GM12878 (cell line): ENCODE measurements around the gene KLF6. TPM values are rescaled to one million over a fixed set of nuclear protein-coding genes. Genes with fewer than 3 reads are reported as not detected.

Experiments used
- ATAC-seq: fragments of 200-7000 bp; cut with Tn5 transposase; 3 replicates; pipeline ENCODE4 v1.9.1; 2020; ENCODE audit warnings: mild to moderate bottlenecking, moderate library complexity
- BruUV-seq: library from RNA; stranded (reverse); fragments of 400-500 nt; replicated peaks from 2 replicates; lab custom pipeline; 2021; lab: Mats Ljungman, UMichigan
- CTCF ChIA-PET: fragments of 300-600 bp; sonication (Branson Sonifier 250); formaldehyde crosslinking; extraction: SDS; loops from one replicate; lab custom pipeline; 2021; ENCODE audit warnings: inconsistent platforms; lab: Yijun Ruan, JAX
- POLR2A ChIA-PET: fragments of 350-600 bp; formaldehyde crosslinking; extraction: SDS; loops from one replicate; lab custom pipeline; 2021; ENCODE audit warnings: inconsistent platforms; lab: Charles Lee
- RAD21 ChIA-PET: fragments of 300-600 bp; sonication (Branson Sonifier 250); formaldehyde crosslinking; loops from one replicate; lab custom pipeline; 2023; ENCODE audit warnings: antibody characterized with exemption; ENCODE audit not compliant: unreplicated experiment; lab: Charles Lee
- SMC1A ChIA-PET: fragments of 300-600 bp; sonication (Branson Sonifier 250); formaldehyde crosslinking; loops from one replicate; lab custom pipeline; 2023; ENCODE audit not compliant: unreplicated experiment, uncharacterized antibody; lab: Charles Lee
- DNase-seq: peaks from one replicate; pipeline ENCODE4 v3.0.0-alpha.2; 2011; ENCODE audit warnings: low read depth, low spot score
- FAIRE-seq: peaks from 3 replicates; lab custom pipeline; 2011; peaks lifted over from hg19 to GRCh38; lab: Jason Lieb, UNC
- H2AFZ ChIP-seq: 2 replicates; pipeline ENCODE4 v1.6.0; 2011; ENCODE audit warnings: low read depth, low read length, control low read depth; ENCODE audit not compliant: control insufficient read depth
- H3K27ac ChIP-seq: 2 replicates; pipeline ENCODE4 v1.5.1; 2011; ENCODE audit warnings: control low read depth; ENCODE audit not compliant: control insufficient read depth, insufficient read depth
- H3K27me3 ChIP-seq, 2 experiments: replicated peaks in 1 of 2; 2 replicates each; pipeline versions ENCODE4 v1.6.0 to v1.6.1; 2011; ENCODE audit warnings: low read length in 1 of 2; ENCODE audit not compliant: control insufficient read depth in 2 of 2, insufficient read depth in 2 of 2
- H3K36me3 ChIP-seq, 2 experiments: 2 replicates each; pipeline ENCODE4 v1.5.1; 2011; ENCODE audit warnings: low read length in 1 of 2; ENCODE audit not compliant: control insufficient read depth in 2 of 2, insufficient read depth in 2 of 2
- H3K4me1 ChIP-seq: 2 replicates; pipeline ENCODE4 v1.6.1; 2011; ENCODE audit warnings: mild to moderate bottlenecking, low read length, moderate library complexity, mixed read lengths; ENCODE audit not compliant: control insufficient read depth, insufficient read depth
- H3K4me2 ChIP-seq: 2 replicates; pipeline ENCODE4 v1.6.0; 2011; ENCODE audit warnings: control low read depth; ENCODE audit not compliant: control insufficient read depth, insufficient read depth
- H3K4me3 ChIP-seq: fragments of 200-600 bp; sonication (generic); 2 replicates; pipeline ENCODE4 v1.5.1; 2016
- H3K79me2 ChIP-seq: 2 replicates; pipeline ENCODE4 v1.6.0; 2011; ENCODE audit warnings: low read length; ENCODE audit not compliant: control insufficient read depth, insufficient read depth
- H3K9ac ChIP-seq: 2 replicates; pipeline ENCODE4 v1.8.0; 2011; ENCODE audit warnings: low read length, control low read depth, mixed read lengths; ENCODE audit not compliant: control insufficient read depth, insufficient read depth
- H3K9me3 ChIP-seq: replicated peaks from 3 replicates; pipeline ENCODE4 v1.5.1; 2011; ENCODE audit warnings: mild to moderate bottlenecking, low read length; ENCODE audit not compliant: control insufficient read depth, insufficient read depth
- H4K20me1 ChIP-seq: 2 replicates; pipeline ENCODE4 v1.6.0; 2011; ENCODE audit not compliant: control insufficient read depth, insufficient read depth
- BRCA1 ChIP-seq: IDR thresholded peaks from 2 replicates; pipeline ENCODE4 v1.6.1; 2011; ENCODE audit warnings: low read depth, low read length, improper control_type of control experiment
- CBX3 ChIP-seq: fragments of 200-600 bp; sonication (generic); IDR thresholded peaks from 2 replicates; pipeline ENCODE4 v1.6.1; 2016; ENCODE audit warnings: low read depth, borderline replicate concordance
- GABPA ChIP-seq: IDR thresholded peaks from 2 replicates; pipeline ENCODE4 v1.6.1; 2014; ENCODE audit warnings: antibody characterized with exemption, low read depth, mild to moderate bottlenecking, inconsistent platforms
- HSF1 ChIP-seq: fragments of 150-350 bp; IDR thresholded peaks from 2 replicates; pipeline ENCODE4 v1.6.1; 2014; ENCODE audit warnings: mild to moderate bottlenecking, low read depth, low read length
- MLLT1 ChIP-seq: fragments of 450-650 bp; IDR thresholded peaks from 2 replicates; pipeline ENCODE4 v1.6.1; 2016; ENCODE audit warnings: mild to moderate bottlenecking
- POLR2A ChIP-seq: IDR thresholded peaks from 2 replicates; pipeline ENCODE4 v1.6.1; 2011; ENCODE audit warnings: low read depth, mild to moderate bottlenecking, low read length
- POLR2AphosphoS2 ChIP-seq: IDR thresholded peaks from 2 replicates; pipeline ENCODE4 v1.6.1; 2011; ENCODE audit warnings: low read depth, mild to moderate bottlenecking, low read length, improper control_type of control experiment, moderate library complexity
- POLR2AphosphoS5 ChIP-seq: IDR thresholded peaks from 2 replicates; pipeline ENCODE4 v1.6.1; 2011; ENCODE audit warnings: mild to moderate bottlenecking, low read length, inconsistent platforms
- POU2F2 ChIP-seq: IDR thresholded peaks from 3 replicates; pipeline ENCODE4 v1.6.1; 2011; ENCODE audit warnings: low read depth, mild to moderate bottlenecking, low read length, borderline replicate concordance
- TCF12 ChIP-seq: IDR thresholded peaks from 2 replicates; pipeline ENCODE4 v1.6.1; 2011; ENCODE audit warnings: low read depth, mild to moderate bottlenecking, low read length
- WGBS: methylation state at CpG from one replicate; pipeline ENCODE4 v1.1.6; 2016; ENCODE audit warnings: low lambda C conversion rate; ENCODE audit not compliant: insufficient replicate concordance, insufficient coverage; ENCODE audit errors: missing lambda C conversion rate; 5-methylcytosine and 5-hydroxymethylcytosine counted together
- in situ Hi-C: fragments of 300-500 bp; cut with MboI; formaldehyde crosslinking; loops from 9 replicates; pipeline ENCODE4 v1.14.3; 2018; ENCODE audit warnings: mixed read lengths
- intact Hi-C: fragments of 100-400 bp; cut with micrococcal nuclease; formaldehyde crosslinking; loops from one replicate; pipeline ENCODE4 v1.14.2; 2022; ENCODE audit not compliant: unreplicated experiment
- polyA plus RNA-seq, 11 experiments: library from polyadenylated mRNA; depleted of rRNA in 4 of 11; unstranded in 6 of 11; stranded (reverse) in 5 of 11; fragments of >200 nt; fragmentation: Nextera tagmentation in 4 of 11; fragmentation: Illumina TruSeq in 1 of 11; extraction: Ambion mirVana in 4 of 11; extraction: Trizol in 1 of 11; gene quantifications; 1 replicate in 1 of 11; 2 replicates in 10 of 11; pipeline versions ENCODE4 v1.2.1 to v1.2.3, GENCODE V29; 2011 to 2016; ENCODE audit warnings: inconsistent platforms in 2 of 11, missing spikeins in 2 of 11, low read depth in 1 of 11
- total RNA-seq, 4 experiments: library from RNA; depleted of rRNA in 3 of 4; stranded (reverse); fragments of >200 nt in 3 of 4; fragmentation: Illumina TruSeq in 1 of 4; extraction: Trizol in 1 of 4; gene quantifications; 2 replicates each; pipeline versions ENCODE4 v1.2.1 to v1.2.3, GENCODE V29; 2013 to 2021

Gene KLF6
- total and polyA plus RNA-seq, 10 of the 15 experiments (the other 5 are each of a cell fraction or from before 2014, with no cell fraction given): 7.4 to 54.1 (median 23.5) TPM

GRCh38 chr10:3779158-3779741 lies 5.8 kb downstream of the KLF6 start:
- Histone ChIP-seq H3K27me3 (no peaks in the 10 kb centered on the region), H4K20me1 (no peaks in the 10 kb centered on the region; the same call in 1 of the 2 replicates), H2AFZ (no peak overlapping the region), H3K9ac (no peak overlapping the region), H3K4me1 (peaks cover 10% of the 10 kb centered on the region), H3K27ac (no peak overlapping the region), H3K9me3 (no peaks in the 10 kb centered on the region), H3K36me3 (peaks cover 33 to 46% of the 10 kb centered on the region in 2 experiments), H3K79me2 (peaks cover 65% of the 10 kb centered on the region), H3K4me2 (peak overlapping the region; percentile 12), H3K4me3 (peak overlapping the region; percentile 93; the same call in 1 of the 2 replicates)
- SMC1A ChIA-PET: interaction anchor here (0.5 to 2.5 kb wide), 9 partner anchors 9 to 157 kb away, joined by 3 to 13 read pairs (median 4); no protein-coding TSS in a partner anchor
- in situ Hi-C loops: no loop called here
- ATAC-seq (no peak), FAIRE-seq (no peak), DNase-seq (no peak)
- POLR2A ChIA-PET: interaction anchor here (1.3 to 2.5 kb wide), 2 partner anchors 22 to 30 kb away, joined by 4 to 10 read pairs; no protein-coding TSS in a partner anchor
- RAD21 ChIA-PET: interaction anchor here (0.6 to 3.7 kb wide), 7 partner anchors 18 to 96 kb away, joined by 3 to 14 read pairs (median 5); no protein-coding TSS in a partner anchor
- 99% methylated on average over 14 of the region's 14 CpGs for WGBS
- TF ChIP-seq POLR2AphosphoS5: peak; percentile 79
- TF ChIP-seq GABPA: no peak
- no peak for TF ChIP-seq BRCA1
- 0 out of 3 replicates have a peak, but pooled peaks have one; percentile 16 for TF ChIP-seq POU2F2
- TF ChIP-seq MLLT1: 0 out of 2 replicates have a peak, but pooled peaks have one; percentile 33
- TF ChIP-seq TCF12: no peak
- no peak for TF ChIP-seq CBX3
- TF ChIP-seq HSF1: no peak
- peak; percentile 1; the same call in 1 of the 2 replicates for TF ChIP-seq POLR2AphosphoS2
- peak; percentile 62; the same call in 1 of the 2 replicates for TF ChIP-seq POLR2A
- BruUV-seq: no TSS peak
- CTCF ChIA-PET: interaction anchor here (1.1 to 1.6 kb wide), 2 partner anchors 17 to 21 kb away, joined by 4 read pairs; no protein-coding TSS in a partner anchor
- intact Hi-C loops: no loop called here
